Measurements from ENCODE around the gene KCNMA1.

The KCNMA1 gene

GRCh38 chr10:77026148-77026547 lies 611.5 kb downstream of the KCNMA1 start:
- H3K4me3 ChIP-seq (ENCODE audit: low read depth, low read length) = no peak overlapping the region
- TF ChIP-seq CTCF (IDR thresholded peaks at IDR 0.05; ENCODE audit: low read depth, low read length) = no peak

- no peak overlapping the region for H3K4me3 ChIP-seq (ENCODE audit: low read depth, low read length)
- no peak for TF ChIP-seq CTCF (IDR thresholded peaks at IDR 0.05; ENCODE audit: low read depth, low read length)
Measured at GRCh38 chr10:77024461-77024860, 613.1 kb downstream of the KCNMA1 start.

GRCh38 chr10:77023396-77023795 lies 614.2 kb downstream of the KCNMA1 start:
- no peak for TF ChIP-seq CTCF (IDR thresholded peaks at IDR 0.05; ENCODE audit: low read depth, low read length)

GRCh38 chr10:77022671-77023070 lies 614.9 kb downstream of the KCNMA1 start:
- TF ChIP-seq CTCF (IDR thresholded peaks at IDR 0.05; ENCODE audit: low read depth, low read length) = no peak
- H3K4me3 ChIP-seq (ENCODE audit: low read depth, low read length) = no peak overlapping the region

More at GRCh38 chr10:77023396-77023795, 614.2 kb downstream of the KCNMA1 start:
- H3K4me3 ChIP-seq (ENCODE audit: low read depth, low read length) = no peak overlapping the region

- H3K4me3 ChIP-seq (ENCODE audit: low read depth, low read length) = no peak overlapping the region
- no peak for TF ChIP-seq CTCF (IDR thresholded peaks at IDR 0.05; ENCODE audit: low read depth, low read length)
Measured at GRCh38 chr10:77021966-77022490, 615.6 kb downstream of the KCNMA1 start.

- H3K4me3 ChIP-seq (ENCODE audit: low read depth, low read length) = no peak overlapping the region
- no peak for TF ChIP-seq CTCF (IDR thresholded peaks at IDR 0.05; ENCODE audit: low read depth, low read length)
Measured at GRCh38 chr10:77020426-77021040, 617.1 kb downstream of the KCNMA1 start.

- no peak for TF ChIP-seq CTCF (IDR thresholded peaks at IDR 0.05; ENCODE audit: low read depth, low read length)
- no peak overlapping the region for H3K4me3 ChIP-seq (ENCODE audit: low read depth, low read length)
Measured at GRCh38 chr10:77016855-77017254, 620.8 kb downstream of the KCNMA1 start.
